ENCODE results near the gene TIAM1. TPM values are rescaled to one million over a fixed set of nuclear protein-coding genes. Genes with fewer than 3 reads are reported as not detected.

Gene TIAM1
- total and polyA plus RNA-seq, 8 donors: 1.1 to 19.8 (median 3.3) TPM

GRCh38 chr21:31205412-31205811 lies 138.6 kb downstream of the TIAM1 start:
- H3K4me1 ChIP-seq: no peaks in the 10 kb centered on the region
- DNase-seq: no peak
- 80 to 100% (median 96%) methylated on average over 1 of the region's 1 CpG for WGBS, 5 donors
- intact Hi-C loops (cut with DNase I; ENCODE audit: low total_unique reads): no loop called here
- peaks cover 0 to 3% (median 0%) of the 10 kb centered on the region in 4 donors for H3K36me3 ChIP-seq
- no peaks in the 10 kb centered on the region for H3K9me3 ChIP-seq
- H3K27me3 ChIP-seq: no peaks in the 10 kb centered on the region
- no peak for TF ChIP-seq POLR2A (IDR thresholded peaks at IDR 0.05)
- no peak for TF ChIP-seq EP300 (IDR thresholded peaks at IDR 0.05)
- TF ChIP-seq CTCF (IDR thresholded peaks at IDR 0.05): no peak
- TF ChIP-seq POLR2AphosphoS5 (IDR thresholded peaks at IDR 0.05): no peak
- H3K27ac ChIP-seq: no peak overlapping the region
- no peak overlapping the region for H3K4me3 ChIP-seq

GRCh38 chr21:31204801-31205200 lies 139.3 kb downstream of the TIAM1 start:
- intact Hi-C loops (cut with DNase I; ENCODE audit: low total_unique reads): no loop called here
- H3K4me3 ChIP-seq: no peak overlapping the region
- 75 to 89% (median 86%) methylated on average over 3 of the region's 3 CpGs for WGBS, 5 donors
- DNase-seq: no peak
- H3K4me1 ChIP-seq: no peaks in the 10 kb centered on the region
- H3K27ac ChIP-seq: no peak overlapping the region
- no peaks in the 10 kb centered on the region for H3K27me3 ChIP-seq
- no peak for TF ChIP-seq POLR2AphosphoS5 (IDR thresholded peaks at IDR 0.05)
- no peak for TF ChIP-seq POLR2A (IDR thresholded peaks at IDR 0.05)
- TF ChIP-seq CTCF (IDR thresholded peaks at IDR 0.05): no peak
- no peak for TF ChIP-seq EP300 (IDR thresholded peaks at IDR 0.05)
- H3K9me3 ChIP-seq: no peaks in the 10 kb centered on the region
- H3K36me3 ChIP-seq: peaks cover 0 to 3% (median 0%) of the 10 kb centered on the region in 4 donors

- intact Hi-C loops (cut with DNase I; ENCODE audit: low total_unique reads): no loop called here
- Histone ChIP-seq H3K4me3 (no peak overlapping the region), H3K4me1 (peaks cover 0 to 2% (median 2%) of the 10 kb centered on the region in 4 donors), H3K9me3 (no peaks in the 10 kb centered on the region), H3K36me3 (no peaks in the 10 kb centered on the region), H3K27me3 (no peaks in the 10 kb centered on the region), H3K27ac (no peak overlapping the region)
- 73 to 84% (median 76%) methylated on average over 5 of the region's 5 CpGs for WGBS, 5 donors
- DNase-seq: no peak
- TF ChIP-seq EP300 (IDR thresholded peaks at IDR 0.05) (no peak), CTCF (IDR thresholded peaks at IDR 0.05) (no peak), POLR2AphosphoS5 (IDR thresholded peaks at IDR 0.05) (no peak), POLR2A (IDR thresholded peaks at IDR 0.05) (no peak)
These were observed 140.5 kb downstream of the TIAM1 start for GRCh38 chr21:31203431-31204054.

GRCh38 chr21:31201548-31201947 lies 142.5 kb downstream of the TIAM1 start:
- H3K4me3 ChIP-seq: no peak overlapping the region
- no peaks in the 10 kb centered on the region for H3K36me3 ChIP-seq
- H3K9me3 ChIP-seq: no peaks in the 10 kb centered on the region
- peaks cover 4 to 8% (median 7%) of the 10 kb centered on the region in 4 donors for H3K4me1 ChIP-seq
- TF ChIP-seq POLR2A (IDR thresholded peaks at IDR 0.05) (no peak), POLR2AphosphoS5 (IDR thresholded peaks at IDR 0.05) (no peak), EP300 (IDR thresholded peaks at IDR 0.05) (no peak), CTCF (IDR thresholded peaks at IDR 0.05) (no peak)
- intact Hi-C loops (cut with DNase I; ENCODE audit: low total_unique reads): no loop called here
- peak in 1 of 2 donors; percentile 57 for DNase-seq
- no peaks in the 10 kb centered on the region for H3K27me3 ChIP-seq
- 63 to 80% (median 77%) methylated on average over 3 of the region's 3 CpGs for WGBS, 5 donors
- H3K27ac ChIP-seq: peak overlapping the region in 3 of 5 donors; percentile 1 to 45 (median 32)

Measured in stomach (tissue), 9 donors.